ENCODE data around the gene APP. TPM values are rescaled to one million over a fixed set of nuclear protein-coding genes. Genes with fewer than 3 reads are reported as not detected.

Gene APP
- total RNA-seq, 3 donors from 2014 or later (not counting 1 experiment from before 2014, with no cell fraction given): 5.1 to 10.6 (median 7.8) TPM

DNA sequence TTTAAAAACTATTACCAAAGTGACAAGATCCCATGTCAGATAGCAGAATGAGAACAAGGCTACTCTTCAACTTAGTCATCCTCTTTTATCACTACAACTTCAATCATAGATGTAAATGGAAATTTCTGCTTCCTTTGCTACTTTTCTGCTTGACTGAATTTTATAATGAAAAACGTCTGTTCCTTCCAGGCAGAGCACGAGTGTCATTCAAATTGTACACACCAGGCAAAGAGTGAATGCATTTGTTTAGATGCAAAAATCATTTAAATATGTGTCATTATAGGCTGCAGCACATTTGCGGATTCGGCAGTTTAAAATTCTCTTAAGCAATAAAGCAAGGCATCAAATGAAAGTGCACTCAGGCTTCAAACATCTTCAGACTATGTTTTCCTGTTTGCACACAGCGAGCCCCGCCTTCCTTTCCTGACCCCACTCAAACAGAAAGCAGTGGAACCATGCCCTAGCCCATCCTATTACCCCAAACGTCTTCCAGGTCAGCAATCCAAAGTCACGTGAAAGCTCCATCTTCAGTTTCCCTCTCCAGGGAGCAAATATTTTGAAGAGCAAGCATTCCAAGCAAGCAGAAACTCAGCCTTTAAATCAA is 99.6 kb downstream of the APP start:
- ATAC-seq (peak in 1 of 3 donors; percentile 50), DNase-seq (peak in 1 of 2 donors; percentile 61)
- no peaks in the 10 kb centered on the region for H3K36me3 ChIP-seq (ENCODE audit: control insufficient read depth, insufficient read depth, low read length)
- 4% methylated on average over 8 of the region's 8 CpGs for whole genome bisulfite sequencing (ENCODE audit: insufficient coverage)
- intact Hi-C loops (cut with micrococcal nuclease): no loop called here
- peak overlapping the region; percentile 41 for H3K4me3 Mint-ChIP-seq
- H3K27me3 ChIP-seq (ENCODE audit: control insufficient read depth, insufficient read depth, low read length): no peaks in the 10 kb centered on the region
- H3K27me3 Mint-ChIP-seq (ENCODE audit: low read depth in 2 of 2): peaks cover 0 to 2% of the 10 kb centered on the region in 2 donors
- no peak overlapping the region for H3K4me3 ChIP-seq (ENCODE audit: low read length)
- peak overlapping the region in 1 of 2 donors; percentile 76 for H3K27ac Mint-ChIP-seq
- H3K9me3 Mint-ChIP-seq: no peaks in the 10 kb centered on the region
- H3K4me1 Mint-ChIP-seq: peaks cover 22 to 26% of the 10 kb centered on the region in 2 donors
- H3K4me1 ChIP-seq (ENCODE audit: control insufficient read depth, insufficient read depth, low read length): no peaks in the 10 kb centered on the region
- no peak overlapping the region for H3K27ac ChIP-seq (ENCODE audit: low read length)
- H3K9me3 ChIP-seq (ENCODE audit: control insufficient read depth, insufficient read depth, low read length): no peaks in the 10 kb centered on the region
- no peaks in the 10 kb centered on the region for H3K36me3 Mint-ChIP-seq
- TF ChIP-seq, protein P1, sequence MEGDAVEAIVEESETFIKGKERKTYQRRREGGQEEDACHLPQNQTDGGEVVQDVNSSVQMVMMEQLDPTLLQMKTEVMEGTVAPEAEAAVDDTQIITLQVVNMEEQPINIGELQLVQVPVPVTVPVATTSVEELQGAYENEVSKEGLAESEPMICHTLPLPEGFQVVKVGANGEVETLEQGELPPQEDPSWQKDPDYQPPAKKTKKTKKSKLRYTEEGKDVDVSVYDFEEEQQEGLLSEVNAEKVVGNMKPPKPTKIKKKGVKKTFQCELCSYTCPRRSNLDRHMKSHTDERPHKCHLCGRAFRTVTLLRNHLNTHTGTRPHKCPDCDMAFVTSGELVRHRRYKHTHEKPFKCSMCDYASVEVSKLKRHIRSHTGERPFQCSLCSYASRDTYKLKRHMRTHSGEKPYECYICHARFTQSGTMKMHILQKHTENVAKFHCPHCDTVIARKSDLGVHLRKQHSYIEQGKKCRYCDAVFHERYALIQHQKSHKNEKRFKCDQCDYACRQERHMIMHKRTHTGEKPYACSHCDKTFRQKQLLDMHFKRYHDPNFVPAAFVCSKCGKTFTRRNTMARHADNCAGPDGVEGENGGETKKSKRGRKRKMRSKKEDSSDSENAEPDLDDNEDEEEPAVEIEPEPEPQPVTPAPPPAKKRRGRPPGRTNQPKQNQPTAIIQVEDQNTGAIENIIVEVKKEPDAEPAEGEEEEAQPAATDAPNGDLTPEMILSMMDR (IDR thresholded peaks at IDR 0.05): no peak

- H3K9me3 ChIP-seq (ENCODE audit: control insufficient read depth, insufficient read depth, low read length): no peaks in the 10 kb centered on the region
- H3K4me3 Mint-ChIP-seq: no peak overlapping the region
- intact Hi-C loops (cut with micrococcal nuclease): no loop called here
- TF ChIP-seq, protein P1 (IDR thresholded peaks at IDR 0.05): no peak
- ATAC-seq (no peak), DNase-seq (no peak)
- no peaks in the 10 kb centered on the region for H3K27me3 ChIP-seq (ENCODE audit: control insufficient read depth, insufficient read depth, low read length)
- H3K27ac Mint-ChIP-seq: no peak overlapping the region
- peaks cover 0 to 2% of the 10 kb centered on the region in 2 donors for H3K27me3 Mint-ChIP-seq (ENCODE audit: low read depth in 2 of 2)
- 94% methylated on average over 2 of the region's 2 CpGs for WGBS (ENCODE audit: insufficient coverage)
- no peaks in the 10 kb centered on the region for H3K9me3 Mint-ChIP-seq
- no peaks in the 10 kb centered on the region for H3K36me3 ChIP-seq (ENCODE audit: control insufficient read depth, insufficient read depth, low read length)
- no peak overlapping the region for H3K4me3 ChIP-seq (ENCODE audit: low read length)
- no peaks in the 10 kb centered on the region for H3K36me3 Mint-ChIP-seq
- no peak overlapping the region for H3K27ac ChIP-seq (ENCODE audit: low read length)
- peaks cover 22 to 26% of the 10 kb centered on the region in 2 donors for H3K4me1 Mint-ChIP-seq
- no peaks in the 10 kb centered on the region for H3K4me1 ChIP-seq (ENCODE audit: control insufficient read depth, insufficient read depth, low read length)
Observed at GRCh38 chr21:26070121-26070520, 100.4 kb downstream of the APP start.

DNA sequence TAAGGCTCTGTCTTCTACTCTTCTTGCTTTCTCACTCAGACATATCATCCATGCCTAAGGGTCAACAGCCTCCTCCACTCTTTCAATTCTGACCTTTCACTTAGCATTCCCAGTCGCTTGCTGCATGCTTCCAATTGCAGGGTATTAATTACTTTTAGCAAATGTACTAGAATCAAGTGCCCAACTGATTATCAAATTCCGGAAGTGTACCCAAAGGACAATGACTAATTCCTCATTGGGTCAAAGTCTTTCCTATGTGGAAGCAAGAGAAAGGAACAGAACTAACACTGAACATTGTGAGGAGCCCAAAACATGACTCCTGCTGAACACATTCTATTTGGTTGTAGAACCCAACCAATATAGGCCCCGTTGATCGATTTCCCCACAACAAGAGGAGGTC is 101.8 kb downstream of the APP start:
- 95% methylated on average over 4 of the region's 4 CpGs for WGBS (ENCODE audit: insufficient coverage)
- H3K27me3 ChIP-seq (ENCODE audit: control insufficient read depth, insufficient read depth, low read length): no peaks in the 10 kb centered on the region
- Mint-ChIP-seq H3K27ac (no peak overlapping the region), H3K4me3 (no peak overlapping the region), H3K4me1 (peaks cover 22 to 26% of the 10 kb centered on the region in 2 donors), H3K9me3 (no peaks in the 10 kb centered on the region), H3K27me3 (ENCODE audit: low read depth in 2 of 2) (peaks cover 0 to 2% of the 10 kb centered on the region in 2 donors), H3K36me3 (no peaks in the 10 kb centered on the region)
- H3K4me1 ChIP-seq (ENCODE audit: control insufficient read depth, insufficient read depth, low read length): no peaks in the 10 kb centered on the region
- H3K4me3 ChIP-seq (ENCODE audit: low read length): no peak overlapping the region
- H3K9me3 ChIP-seq (ENCODE audit: control insufficient read depth, insufficient read depth, low read length): no peaks in the 10 kb centered on the region
- TF ChIP-seq, protein P1 (IDR thresholded peaks at IDR 0.05): no peak
- no peak overlapping the region for H3K27ac ChIP-seq (ENCODE audit: low read length)
- no peaks in the 10 kb centered on the region for H3K36me3 ChIP-seq (ENCODE audit: control insufficient read depth, insufficient read depth, low read length)
- intact Hi-C loops (cut with micrococcal nuclease): no loop called here
- DNase-seq (no peak), ATAC-seq (no peak)
